Upper lobe of right lung (tissue), 1 donor: ENCODE data around the gene SERPINB6. TPM values are rescaled to one million over a fixed set of nuclear protein-coding genes. Genes with fewer than 3 reads are reported as not detected.
A peak's percentile ranks its signal among the peaks of the same experiment; 100 is the strongest.

ENCODE experiments used
- ATAC-seq: fragments of 200-7000 bp; cut with Tn5 transposase; one replicate; pipeline ENCODE4 v1.9.1; 2020; ENCODE audit warnings: mild to moderate bottlenecking, moderate library complexity
- DNase-seq: peaks from one replicate; pipeline ENCODE4 v3.0.0-alpha.2; 2020
- H3K27ac ChIP-seq: fragments of 200-600 bp; one replicate; pipeline ENCODE4 v1.8.0; 2022
- H3K27me3 ChIP-seq: fragments of 200-600 bp; one replicate; pipeline ENCODE4 v1.8.0; 2022; ENCODE audit warnings: mild to moderate bottlenecking
- H3K36me3 ChIP-seq: fragments of 200-600 bp; one replicate; pipeline ENCODE4 v1.8.0; 2022
- H3K4me1 ChIP-seq: fragments of 200-600 bp; one replicate; pipeline ENCODE4 v1.8.0; 2022
- H3K4me3 ChIP-seq: fragments of 200-600 bp; one replicate; pipeline ENCODE4 v1.8.0; 2022; ENCODE audit warnings: mild to moderate bottlenecking
- H3K9me3 ChIP-seq: fragments of 200-600 bp; one replicate; pipeline ENCODE4 v1.8.0; 2022
- CTCF ChIP-seq: fragments of 200-600 bp; IDR thresholded peaks from one replicate; pipeline ENCODE4 v1.8.0; 2022; ENCODE audit warnings: antibody characterized with exemption
- intact Hi-C: fragments of 100-400 bp; cut with DNase I; formaldehyde crosslinking; loops from one replicate; pipeline ENCODE4 v1.11.0; 2022
- total RNA-seq: library from RNA; stranded (reverse); fragmentation: NEBNext Ultra II Directional; extraction: Animal tissue kit (Norgen Biotek cat#: 25700); gene quantifications from one replicate; pipeline ENCODE4 v1.2.1, GENCODE V29; 2021
- donor health status: DM: no; HTN: yes; CAD: no; lungs with severe emphysema.

SERPINB6 gene
- total RNA-seq, 1 donor from 2014 or later = 157 TPM

GRCh38 chr6:2917801-2918445, 53.4 kb downstream of the SERPINB6 start:
- Histone ChIP-seq H3K36me3 (no peaks in the 10 kb centered on the region), H3K4me3 (no peak overlapping the region), H3K9me3 (no peaks in the 10 kb centered on the region), H3K27me3 (no peaks in the 10 kb centered on the region), H3K4me1 (peaks cover 4% of the 10 kb centered on the region), H3K27ac (no peak overlapping the region)
- intact Hi-C loops = no loop called here
- ATAC-seq (no peak), DNase-seq (no peak)
- no peak for TF ChIP-seq CTCF

DNA sequence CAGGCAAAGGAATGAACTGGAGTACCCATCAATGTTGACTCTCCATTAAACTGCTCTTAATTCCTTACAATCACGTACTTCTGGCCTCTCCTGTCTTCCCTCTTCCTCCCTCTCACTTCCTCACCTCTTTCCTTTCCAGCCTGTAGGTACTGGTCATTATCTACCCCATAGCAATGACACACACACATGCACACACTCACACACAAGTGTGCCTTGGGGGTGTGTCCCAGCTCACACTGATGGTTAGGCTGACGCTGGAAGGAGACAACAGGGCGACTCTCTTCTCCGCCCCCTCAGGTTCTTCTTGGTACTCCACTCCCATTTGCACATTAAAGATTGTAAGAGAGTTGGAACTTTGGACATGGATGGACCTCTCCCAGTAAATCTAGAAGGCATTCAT, 54.3 kb downstream of the SERPINB6 start:
- intact Hi-C loops = no loop called here
- ATAC-seq (no peak), DNase-seq (no peak)
- Histone ChIP-seq H3K4me3 (no peak overlapping the region), H3K4me1 (peaks cover 4% of the 10 kb centered on the region), H3K27me3 (no peaks in the 10 kb centered on the region), H3K27ac (no peak overlapping the region), H3K9me3 (no peaks in the 10 kb centered on the region), H3K36me3 (no peaks in the 10 kb centered on the region)
- no peak for TF ChIP-seq CTCF

- H3K4me3 ChIP-seq = no peak overlapping the region
- H3K9me3 ChIP-seq = no peaks in the 10 kb centered on the region
- no peak for DNase-seq
- no peak for TF ChIP-seq CTCF
- no peak overlapping the region for H3K27ac ChIP-seq
- ATAC-seq = no peak
- H3K27me3 ChIP-seq = no peaks in the 10 kb centered on the region
- H3K4me1 ChIP-seq = peaks cover 4% of the 10 kb centered on the region
- no peaks in the 10 kb centered on the region for H3K36me3 ChIP-seq
- intact Hi-C loops = no loop called here
Measured at GRCh38 chr6:2916158-2916925, 55.0 kb downstream of the SERPINB6 start.

DNA sequence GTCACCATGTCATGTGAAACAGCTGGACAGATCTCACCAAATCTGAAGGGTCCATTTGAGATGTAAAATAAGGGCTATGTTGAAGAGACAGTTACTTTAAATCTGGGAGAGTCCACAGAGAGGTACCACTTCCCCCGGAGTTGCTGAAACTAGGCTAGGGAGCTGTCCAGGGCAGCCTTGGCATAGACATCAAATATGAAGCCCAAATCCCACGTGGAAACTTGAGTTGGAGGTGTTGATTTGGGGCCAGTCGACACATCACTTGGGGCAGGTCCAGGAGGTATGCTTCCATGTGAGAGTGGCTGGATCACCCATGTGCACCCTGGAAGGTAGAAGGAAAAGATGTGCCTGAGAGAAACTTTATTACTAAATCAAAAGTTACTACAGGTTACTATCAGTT, 56.2 kb downstream of the SERPINB6 start:
- H3K27me3 ChIP-seq = no peaks in the 10 kb centered on the region
- no peak for TF ChIP-seq CTCF
- no peak overlapping the region for H3K4me3 ChIP-seq
- H3K4me1 ChIP-seq = peaks cover 4% of the 10 kb centered on the region
- no peaks in the 10 kb centered on the region for H3K9me3 ChIP-seq
- no peaks in the 10 kb centered on the region for H3K36me3 ChIP-seq
- intact Hi-C loops = no loop called here
- ATAC-seq (no peak), DNase-seq (no peak)
- no peak overlapping the region for H3K27ac ChIP-seq

GRCh38 chr6:2914318-2914660, 57.1 kb downstream of the SERPINB6 start:
- H3K4me1 ChIP-seq = peaks cover 3% of the 10 kb centered on the region
- no peak for TF ChIP-seq CTCF
- no peaks in the 10 kb centered on the region for H3K27me3 ChIP-seq
- H3K27ac ChIP-seq = no peak overlapping the region
- no peaks in the 10 kb centered on the region for H3K36me3 ChIP-seq
- H3K4me3 ChIP-seq = no peak overlapping the region
- intact Hi-C loops = no loop called here
- no peaks in the 10 kb centered on the region for H3K9me3 ChIP-seq
- peak; percentile 34 for DNase-seq
- no peak for ATAC-seq
